HG03457 (cell line): ENCODE measurements around the gene CIAO3.

ENCODE experiments used
- ATAC-seq: cut with Tn5 transposase; IDR thresholded peaks from one replicate; pipeline ENCODE4 v1.9.1; 2021; ENCODE audit warnings: moderate number of reproducible peaks; ENCODE audit not compliant: unreplicated experiment

The CIAO3 gene

DNA sequence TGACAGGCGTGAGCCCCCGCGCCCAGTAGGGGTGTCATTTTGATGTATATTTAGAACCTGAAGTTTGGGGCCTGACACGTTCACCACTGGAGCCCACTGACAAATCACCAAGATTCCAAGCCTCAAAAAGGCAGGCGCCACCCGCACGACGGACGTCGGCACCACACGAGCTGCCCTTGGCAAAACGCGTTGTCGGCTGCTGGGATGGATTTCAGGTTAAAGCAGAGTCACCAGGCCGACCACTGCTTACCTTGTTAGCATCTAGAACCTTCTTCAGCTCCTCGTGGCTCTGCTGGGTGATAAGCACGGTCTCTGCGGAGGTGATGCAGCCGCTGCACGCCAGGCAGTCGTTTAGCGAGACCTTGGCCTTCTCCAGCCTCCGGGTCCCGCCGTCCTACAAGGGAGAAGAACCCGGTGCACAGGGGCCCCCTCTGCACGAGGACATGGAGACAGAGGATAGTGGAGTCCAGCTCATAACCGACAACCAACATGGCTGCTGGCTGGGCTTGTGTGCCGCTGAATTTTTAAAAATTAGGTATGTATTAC is 3.8 kb downstream of the CIAO3 start:
- ATAC-seq: no peak

DNA sequence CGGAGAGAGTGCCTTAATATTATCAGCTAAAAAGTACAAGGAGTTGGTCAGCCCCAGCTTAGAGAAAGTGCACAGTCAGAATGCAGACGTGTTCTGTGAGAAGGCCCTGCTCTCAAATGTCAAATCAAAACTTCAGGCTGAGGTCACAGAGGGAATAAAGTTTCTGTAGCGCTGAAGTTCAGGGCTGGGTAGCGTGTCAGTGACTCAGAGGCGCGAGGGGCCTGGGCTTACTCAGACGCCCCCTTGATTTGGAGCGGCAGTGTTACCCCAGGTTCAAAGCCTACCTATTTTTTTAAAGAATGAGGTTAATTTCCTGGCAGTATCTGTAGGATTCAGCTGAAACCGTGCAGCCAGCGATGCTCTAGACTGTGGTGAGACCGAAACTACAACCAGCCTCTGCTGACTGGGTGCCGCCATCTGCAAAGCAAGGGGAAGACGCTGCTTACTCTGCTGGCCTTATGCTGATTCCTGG is 4.8 kb downstream of the CIAO3 start:
- ATAC-seq: no peak

DNA sequence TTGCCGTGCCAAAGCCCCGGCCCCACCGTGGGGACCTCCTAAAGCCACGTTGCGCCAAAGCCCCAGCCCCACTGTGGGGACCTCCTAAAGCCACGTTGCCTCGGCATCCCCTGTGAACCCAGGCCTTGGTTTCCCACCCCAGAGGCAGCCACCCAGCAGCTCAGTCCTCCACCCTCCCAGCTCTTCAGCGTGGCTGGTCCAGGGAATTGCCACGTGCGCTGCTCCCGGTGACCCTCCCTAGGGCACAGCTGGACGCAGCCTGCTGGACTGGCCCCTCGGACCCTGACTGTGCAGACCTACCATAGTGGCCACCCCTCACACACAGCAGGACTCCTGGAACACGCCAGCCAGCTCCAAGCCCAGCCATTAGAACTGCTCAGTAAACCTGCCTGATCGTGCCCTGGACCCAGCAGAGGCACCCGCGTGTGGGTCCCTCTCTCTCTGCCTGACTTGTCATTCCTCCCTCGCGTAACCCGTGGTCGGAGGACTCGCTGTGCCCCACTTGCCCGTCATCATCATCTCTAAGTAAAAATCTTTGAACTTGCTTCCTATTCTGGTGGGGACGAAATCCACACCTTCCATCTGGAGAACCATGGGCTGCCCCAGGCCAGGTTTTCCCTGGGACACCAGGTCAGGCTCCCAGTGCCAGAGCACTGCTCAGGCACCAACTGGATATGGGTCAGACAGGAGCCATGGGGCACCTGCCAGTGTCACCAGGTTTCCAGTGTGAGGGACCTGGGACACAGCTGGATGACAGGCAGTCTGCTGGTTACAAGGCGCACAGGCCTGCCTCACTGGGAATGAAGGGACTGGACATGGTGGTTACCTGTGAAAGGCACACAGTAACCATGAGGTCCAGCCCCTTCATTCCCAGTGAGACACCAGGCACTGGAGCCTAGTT is 5.6 kb downstream of the CIAO3 start:
- ATAC-seq: no peak

DNA sequence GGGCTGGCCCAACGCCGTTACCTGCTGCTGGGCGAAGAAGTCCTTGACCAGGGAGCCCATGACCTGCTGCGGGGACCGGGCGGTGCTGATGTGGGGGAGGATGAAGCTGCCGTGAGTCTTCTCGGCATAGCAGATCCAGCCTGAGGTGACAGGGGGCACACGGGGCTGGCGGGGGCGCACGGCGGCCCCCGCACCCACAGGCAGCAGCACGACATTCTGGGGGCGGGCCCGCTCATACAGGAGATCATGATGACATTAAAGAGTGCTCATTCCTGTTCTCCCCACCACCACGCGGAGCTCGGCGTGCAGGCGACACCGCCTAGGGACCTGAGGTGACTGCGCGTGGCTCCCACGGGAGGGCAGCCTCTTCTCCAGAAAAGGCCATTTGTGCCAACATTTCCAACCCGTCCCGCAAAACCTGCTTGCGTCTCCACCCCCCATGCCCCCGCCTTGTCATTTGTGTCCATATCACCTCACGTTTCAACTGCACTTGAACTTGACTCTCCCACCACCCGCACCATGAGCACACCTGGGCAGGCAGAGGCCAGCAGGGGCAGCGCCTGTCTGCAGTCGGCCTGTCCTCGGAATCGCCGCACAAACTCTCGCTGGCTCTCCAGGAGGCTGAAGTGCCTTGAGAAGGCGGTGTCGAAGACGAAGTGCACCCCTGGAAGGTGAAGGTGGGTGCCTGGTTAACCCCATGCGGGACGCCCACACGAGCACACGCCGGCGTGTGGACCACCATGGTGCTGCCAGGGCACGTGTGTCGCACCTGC is 6.4 kb downstream of the CIAO3 start:
- no peak for ATAC-seq

DNA sequence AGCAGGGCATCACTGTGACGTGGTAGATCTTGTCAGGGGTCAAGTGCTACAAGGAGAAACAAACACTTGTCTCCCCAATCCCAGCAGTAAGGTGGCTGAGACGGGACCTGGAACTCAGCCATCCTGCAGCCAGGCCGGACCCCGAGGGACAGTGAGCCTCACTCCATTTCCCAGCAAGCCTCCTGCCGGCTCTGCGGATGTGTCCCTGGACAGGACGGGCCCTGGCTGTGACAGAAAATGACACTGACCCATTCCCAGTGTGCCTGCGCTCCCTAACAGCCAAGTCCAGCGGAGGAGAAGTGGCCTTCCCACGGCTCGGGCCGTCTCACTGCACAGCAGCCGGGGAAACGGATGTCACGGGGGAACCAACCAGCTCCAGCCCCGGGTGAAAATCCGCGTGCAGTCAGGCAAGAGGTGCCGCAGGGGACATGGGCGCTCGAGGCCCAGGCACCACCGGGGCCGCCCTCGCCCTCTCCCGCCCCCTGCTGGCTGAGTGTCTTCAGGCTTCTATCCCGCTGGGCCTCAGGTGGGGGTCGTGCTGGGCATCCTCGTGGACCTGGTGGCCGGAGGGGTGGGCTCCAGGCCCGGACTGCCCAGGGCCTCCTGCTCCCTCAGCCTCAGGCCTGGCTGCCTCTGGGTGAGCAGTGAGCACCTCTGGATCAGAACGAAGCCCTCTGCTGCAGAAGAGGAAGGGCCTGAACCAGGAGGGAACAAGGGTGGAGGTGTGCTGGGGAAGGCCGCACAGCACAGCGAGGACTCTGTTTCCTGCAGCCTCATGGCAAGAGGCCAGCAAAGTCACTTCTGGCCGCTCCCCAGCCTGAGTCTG is 7.2 kb downstream of the CIAO3 start:
- ATAC-seq: no peak

DNA sequence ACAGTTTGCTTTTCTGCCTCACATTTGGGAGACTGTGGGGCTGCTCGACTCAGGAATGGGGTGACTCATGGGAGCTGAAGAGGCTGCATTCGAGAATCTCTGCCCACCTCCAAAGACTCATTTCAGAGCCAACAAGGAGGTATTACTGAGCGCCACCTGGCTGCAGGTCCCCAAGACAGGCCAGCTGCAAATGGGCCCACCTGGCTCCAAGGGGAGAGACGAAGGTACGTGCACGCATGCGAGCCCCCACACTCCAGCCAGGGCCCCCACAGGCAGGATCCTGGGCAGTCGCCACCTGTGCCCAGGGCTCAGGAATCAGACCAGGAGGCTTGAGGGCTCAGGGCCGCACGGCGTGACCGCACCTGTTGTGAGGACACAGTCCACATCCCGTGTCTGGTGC is 7.9 kb downstream of the CIAO3 start:
- no peak for ATAC-seq

DNA sequence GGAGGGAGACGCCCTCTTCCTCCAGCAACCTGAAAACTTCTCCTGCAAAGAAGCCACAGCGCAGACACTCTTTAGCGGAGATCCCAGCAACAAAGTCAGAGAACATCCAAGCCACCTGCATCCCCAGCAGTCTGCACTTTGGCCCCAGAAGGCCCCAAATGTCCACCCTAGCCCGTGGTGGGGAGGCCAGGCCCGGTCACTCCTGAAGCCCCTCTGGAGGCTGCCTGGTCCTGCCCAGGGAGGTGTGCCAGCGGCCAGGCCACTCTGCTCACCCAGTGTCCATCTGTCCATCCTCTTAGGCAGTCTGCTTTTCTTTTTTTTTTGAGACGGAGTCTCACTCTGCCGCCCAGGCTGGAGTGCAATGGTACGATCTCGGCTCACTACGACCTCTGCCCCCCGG is 8.5 kb downstream of the CIAO3 start:
- ATAC-seq: no peak

DNA sequence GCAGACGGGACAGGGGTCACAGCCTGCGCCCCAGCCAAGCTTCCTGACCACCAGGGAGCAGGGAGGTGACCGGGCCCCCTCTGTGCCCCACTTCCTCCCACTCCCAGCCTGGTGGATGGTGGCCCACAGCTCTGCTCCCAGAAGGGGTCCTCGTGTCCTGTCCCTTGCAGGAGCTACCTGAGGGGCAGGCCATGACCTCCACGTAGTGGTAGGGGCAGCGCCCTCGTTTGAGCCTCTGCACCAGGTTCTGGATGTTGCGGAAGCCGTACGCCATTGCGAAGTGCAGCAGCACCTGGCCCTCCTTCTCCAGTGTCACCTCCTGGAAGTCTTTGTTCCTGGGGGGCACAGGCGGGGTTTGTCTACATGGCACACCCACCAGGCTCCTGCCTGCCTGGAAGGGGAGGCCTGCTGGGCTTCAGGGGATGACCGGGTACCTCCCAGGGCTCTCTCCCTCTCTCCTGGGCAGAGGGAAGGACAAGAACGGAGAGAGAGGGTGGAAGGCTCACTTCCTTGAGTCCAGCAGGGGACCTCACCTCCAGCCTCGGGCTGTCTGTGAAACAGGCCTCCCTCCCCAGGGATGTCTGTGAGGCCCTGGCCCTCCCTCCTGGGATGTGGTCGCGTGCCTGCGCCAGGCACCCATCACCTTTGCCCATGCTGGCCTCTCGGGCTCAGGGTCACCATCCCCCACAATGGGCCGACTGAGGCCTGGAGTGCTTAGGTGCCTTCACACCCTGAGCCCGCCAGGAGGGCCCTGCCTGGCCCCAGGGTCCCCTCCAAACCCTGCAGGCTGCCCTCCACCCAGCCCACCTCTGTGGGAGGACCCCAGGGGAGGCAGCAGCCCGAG is 9.9 kb downstream of the CIAO3 start:
- no peak for ATAC-seq

DNA sequence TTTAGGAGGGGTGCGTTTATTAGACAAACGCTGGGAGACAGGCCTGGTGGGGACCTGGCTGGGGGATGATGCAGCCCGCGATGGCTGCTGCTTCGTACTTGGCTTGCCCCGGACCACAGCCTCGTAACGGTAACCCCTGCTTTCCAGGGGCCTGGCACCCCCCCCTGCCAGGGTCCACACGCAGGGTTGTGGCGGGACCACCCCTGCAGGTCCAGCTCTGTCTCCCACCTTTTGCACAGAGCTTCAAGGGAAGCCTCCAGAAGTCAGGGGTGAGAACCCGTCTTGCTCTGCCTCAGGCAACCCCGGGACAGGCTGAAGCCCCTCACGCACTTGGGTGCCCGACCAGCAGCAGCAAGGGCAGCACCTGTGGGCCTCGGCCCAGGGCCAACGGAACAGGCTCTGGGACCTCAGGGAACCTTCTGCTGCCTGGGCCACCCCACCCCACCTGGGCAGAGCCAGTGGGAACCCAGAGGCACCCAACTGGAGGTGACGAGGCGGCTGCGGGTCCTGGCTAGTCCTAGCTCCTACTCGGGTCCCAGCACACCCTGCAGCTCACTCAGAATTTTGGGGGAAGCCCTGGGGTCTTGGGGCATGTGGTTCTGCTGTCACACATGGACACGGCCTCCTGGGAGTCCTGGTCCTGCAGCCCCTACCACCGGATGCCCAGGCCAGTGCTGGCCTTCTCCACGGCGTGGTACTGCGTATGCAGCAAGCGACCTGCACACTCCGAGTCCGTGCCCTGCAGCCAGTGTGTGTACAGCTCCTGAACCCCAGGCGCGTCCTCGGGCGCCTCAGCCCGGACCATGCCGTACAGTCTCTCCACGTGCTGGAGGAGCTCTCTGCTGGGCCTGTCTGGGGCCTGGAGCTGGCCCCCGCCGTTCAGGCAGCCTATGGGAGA is 10.8 kb downstream of the CIAO3 start:
- no peak for ATAC-seq

DNA sequence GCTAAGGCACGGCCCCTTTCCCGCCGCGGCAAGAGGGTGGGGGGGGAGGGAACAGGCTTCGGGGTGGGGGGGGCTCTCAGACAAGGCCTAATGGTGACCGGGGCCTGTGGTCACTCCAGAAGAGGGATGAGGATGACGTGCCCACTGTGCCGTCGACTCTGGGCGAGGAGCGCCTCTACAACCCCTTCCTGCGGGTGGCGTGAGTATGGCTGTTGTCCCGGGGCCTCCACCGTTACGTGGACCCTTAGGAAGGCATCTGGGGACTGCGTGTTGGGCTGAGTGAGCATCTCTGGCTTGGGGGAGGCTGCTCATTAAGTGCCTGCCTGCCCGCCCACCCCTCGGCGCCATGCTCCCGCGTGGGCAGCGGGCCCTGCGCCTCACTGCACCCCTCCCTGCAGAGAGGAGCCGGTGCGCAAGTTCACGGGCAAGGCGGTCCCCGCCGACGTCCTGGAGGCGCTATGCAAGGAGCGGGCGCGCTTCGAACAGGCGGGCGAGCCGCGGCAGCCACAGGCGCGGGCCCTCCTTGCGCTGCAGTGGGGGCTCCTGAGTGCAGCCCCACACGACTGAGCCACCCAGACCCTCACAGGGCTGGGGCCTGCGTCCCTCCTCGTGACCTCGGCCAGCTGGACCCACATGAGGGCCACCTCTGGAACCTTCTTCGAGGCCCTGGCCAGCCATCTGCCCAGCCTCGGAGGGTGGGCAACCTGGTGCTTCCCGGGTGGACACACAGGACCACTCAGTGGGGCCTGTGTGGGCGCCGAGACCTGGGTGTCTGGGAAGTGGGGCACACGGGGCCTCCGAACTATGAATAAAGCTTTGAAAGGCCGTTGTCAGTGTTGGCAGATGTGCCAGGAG is 11.7 kb downstream of the CIAO3 start:
- no peak for ATAC-seq

DNA sequence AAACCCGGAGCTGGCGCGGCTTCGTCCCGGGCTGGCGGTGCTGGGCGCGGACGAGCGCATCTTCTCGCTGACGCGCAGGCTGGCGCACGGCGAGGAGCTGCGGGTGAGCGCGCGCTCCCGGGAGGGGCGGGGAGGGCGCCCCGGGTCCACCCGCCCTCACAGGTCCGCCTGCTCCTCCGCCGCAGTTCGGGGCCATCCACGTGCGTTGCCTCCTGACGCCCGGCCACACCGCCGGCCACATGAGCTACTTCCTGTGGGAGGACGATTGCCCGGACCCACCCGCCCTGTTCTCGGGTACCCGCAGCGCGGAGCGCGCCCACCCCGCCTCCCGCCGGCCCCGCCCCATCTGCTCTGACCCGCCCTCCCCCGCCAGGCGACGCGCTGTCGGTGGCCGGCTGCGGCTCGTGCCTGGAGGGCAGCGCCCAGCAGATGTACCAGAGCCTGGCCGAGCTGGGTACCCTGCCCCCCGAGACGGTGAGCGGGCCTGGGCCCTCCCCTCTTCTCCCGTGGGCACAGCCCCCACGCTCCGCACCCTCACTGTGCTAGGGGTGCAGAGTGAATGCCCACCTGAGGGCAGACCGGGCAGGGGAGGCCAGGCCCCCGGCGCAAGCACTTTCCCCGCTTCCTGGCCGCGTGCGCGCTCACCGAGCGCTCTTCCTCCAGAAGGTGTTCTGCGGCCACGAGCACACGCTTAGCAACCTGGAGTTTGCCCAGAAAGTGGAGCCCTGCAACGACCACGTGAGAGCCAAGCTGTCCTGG is 12.5 kb downstream of the CIAO3 start:
- no peak for ATAC-seq

DNA sequence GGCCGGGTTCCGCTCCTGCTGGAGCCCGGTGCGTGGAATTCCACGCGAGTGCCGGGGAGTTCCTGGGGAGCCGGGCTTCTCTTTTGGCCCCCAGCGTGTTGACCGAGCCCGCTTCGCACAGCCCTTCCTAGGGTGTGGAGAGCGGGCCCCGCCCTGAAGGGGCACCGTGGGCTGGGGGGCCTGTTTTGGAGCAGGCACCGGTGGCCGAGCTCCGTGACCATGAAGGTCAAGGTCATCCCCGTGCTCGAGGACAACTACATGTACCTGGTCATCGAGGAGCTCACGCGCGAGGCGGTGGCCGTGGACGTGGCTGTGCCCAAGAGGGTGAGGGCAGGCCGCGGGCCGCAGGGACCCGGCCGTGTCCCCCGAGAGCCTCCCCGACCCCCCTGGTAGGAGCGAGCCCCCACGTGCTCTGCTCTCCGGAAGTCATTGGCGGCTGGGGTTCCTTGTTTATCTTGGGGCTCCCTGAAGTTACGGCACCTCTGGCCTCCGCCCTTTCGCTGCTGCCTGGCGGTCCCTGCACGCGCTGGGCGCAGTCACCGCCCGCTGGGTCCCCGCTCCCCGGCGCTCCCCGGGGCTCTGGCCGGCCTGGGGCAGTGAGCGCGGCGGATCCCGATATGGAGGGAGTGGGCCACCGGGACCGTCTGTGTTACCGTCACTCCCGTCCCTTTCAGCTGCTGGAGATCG is 13.4 kb downstream of the CIAO3 start:
- ATAC-seq: no peak

DNA sequence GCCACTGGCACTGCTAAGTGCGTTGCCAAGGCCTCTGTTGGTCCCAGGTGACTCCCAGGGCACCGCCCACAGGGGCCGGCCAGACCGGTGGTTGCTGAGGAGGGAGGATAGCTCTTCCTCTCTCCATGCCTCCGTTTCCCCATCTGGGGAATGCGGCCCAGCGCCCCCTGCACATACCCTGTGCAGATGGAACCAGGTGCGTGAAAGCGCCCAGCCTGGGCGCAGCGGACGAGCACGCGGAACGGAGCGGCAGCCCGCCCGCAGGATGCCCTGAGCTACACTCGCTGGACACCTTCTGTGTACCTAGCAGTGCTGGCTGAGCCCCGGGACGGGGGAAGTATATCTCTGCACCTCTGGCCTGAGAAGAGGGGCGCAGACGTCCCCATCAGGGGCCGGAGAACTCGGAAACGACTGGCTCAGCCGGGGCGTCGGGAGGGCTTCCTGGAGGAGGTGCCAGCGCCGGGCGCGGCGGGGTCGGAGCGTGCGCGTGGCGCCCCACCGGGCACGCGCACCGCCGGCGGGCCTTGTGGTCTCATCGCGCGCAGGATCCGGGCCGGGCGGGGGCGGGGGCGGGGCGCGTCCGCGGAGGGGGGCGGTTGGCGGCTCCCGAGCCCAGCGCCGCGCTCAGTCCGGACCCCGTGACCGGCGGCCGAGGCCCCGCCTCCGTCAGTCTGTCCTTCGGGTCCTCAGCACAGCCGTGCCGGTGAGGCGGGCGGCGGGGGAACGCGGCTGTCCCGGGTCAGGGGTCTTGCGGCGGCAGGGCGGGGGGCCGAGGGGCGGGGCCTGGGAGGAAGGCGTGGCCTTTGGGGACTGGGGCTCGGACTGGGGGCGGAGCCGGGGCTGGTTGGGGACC is 14.1 kb downstream of the CIAO3 start, which contains the start of the genes CCDC78 and HAGHL:
Gene CCDC78 (minus strand): TSS at position 6 of the 853 bp plus-strand sequence. CDS start 76 bp downstream, outside the sequence.
Gene HAGHL (plus strand): TSS at position 669 of the 853 bp plus-strand sequence. CDS start 404 bp downstream, outside the sequence.
- no peak for ATAC-seq

DNA sequence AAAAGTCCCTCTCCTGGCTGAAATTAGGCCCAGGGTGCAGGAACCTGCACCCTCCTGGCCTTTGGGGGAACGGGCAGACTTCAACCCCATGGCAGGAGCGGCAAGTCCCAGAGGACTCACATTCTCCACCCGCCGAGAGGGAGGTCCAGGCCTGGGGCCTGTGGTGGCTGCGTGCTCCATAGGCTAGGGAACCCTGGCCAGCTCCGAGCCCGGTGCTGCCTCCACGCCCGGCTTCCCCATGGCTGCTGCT is 14.7 kb downstream of the CIAO3 start:
- no peak for ATAC-seq

DNA sequence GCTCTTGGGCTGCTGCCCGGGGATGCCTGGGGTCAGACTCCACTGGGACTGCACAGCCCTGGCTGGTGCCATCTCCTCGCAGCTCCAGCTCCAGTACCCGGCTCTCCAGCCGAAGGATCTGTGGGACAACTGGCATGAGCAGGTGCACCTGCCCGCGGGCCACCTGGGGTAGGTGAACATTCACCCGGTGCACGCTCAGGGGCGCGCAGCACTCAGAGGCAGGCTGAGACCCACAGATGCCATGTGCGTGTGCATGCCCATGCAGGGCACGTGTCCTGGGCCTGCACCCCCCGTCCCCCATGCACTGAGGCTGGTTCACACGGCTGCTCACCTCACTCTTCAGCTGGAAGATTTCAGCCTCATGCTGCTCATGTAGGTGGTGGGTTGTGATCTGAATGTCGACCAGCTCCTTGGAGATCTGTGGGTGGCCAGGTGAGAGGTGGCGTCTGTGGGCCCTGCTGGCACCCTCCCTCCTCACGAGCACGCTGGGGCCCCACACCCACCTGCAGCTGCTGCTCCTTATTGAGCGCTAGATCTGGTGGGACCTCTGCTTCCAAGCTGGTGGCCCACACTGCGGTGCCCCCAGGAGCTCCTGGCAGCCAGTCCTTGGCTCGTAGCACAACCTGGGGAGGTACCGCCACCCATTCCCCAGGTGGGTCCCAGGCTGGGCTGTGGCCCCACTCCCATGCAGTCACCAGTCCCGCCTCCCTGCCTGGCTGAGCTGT is 15.2 kb downstream of the CIAO3 start:
- no peak for ATAC-seq
